H1 (cell line): ENCODE results near the gene TRIM58. TPM values are rescaled to one million over a fixed set of nuclear protein-coding genes. Genes with fewer than 3 reads are reported as not detected.

ENCODE experiments used
- CTCF ChIA-PET: fragments of 300-600 bp; sonication (Branson Sonifier 250); formaldehyde crosslinking; loops from one replicate; lab custom pipeline; 2021; ENCODE audit not compliant: partially characterized antibody; lab: Charles Lee
- POLR2A ChIA-PET: fragments of 300-600 bp; sonication (Branson Sonifier 250); formaldehyde crosslinking; loops from one replicate; lab custom pipeline; 2021; ENCODE audit warnings: inconsistent platforms; ENCODE audit not compliant: partially characterized antibody; lab: Charles Lee
- DNase-seq, 2 experiments: peaks; one replicate each; pipeline versions ENCODE4 v3.0.0 to v3.0.0-alpha.2; 2010 to 2022; ENCODE audit warnings: low spot score in 2 of 2, low read depth in 1 of 2, mixed read lengths in 1 of 2
- FAIRE-seq: peaks from 2 replicates; lab custom pipeline; 2011; peaks lifted over from hg19 to GRCh38; lab: Jason Lieb, UNC
- H2AFZ ChIP-seq: 2 replicates; pipeline ENCODE4 v1.8.1; 2012; ENCODE audit warnings: low read length, inconsistent platforms
- H2AK5ac ChIP-seq: 2 replicates; pipeline ENCODE4 v1.6.1; 2013; ENCODE audit warnings: low read depth, low read length
- H2BK120ac ChIP-seq: replicated peaks from 2 replicates; pipeline ENCODE3; 2013; ENCODE audit warnings: low read depth, low read length, inconsistent platforms
- H2BK12ac ChIP-seq: 2 replicates; pipeline ENCODE4 v1.6.1; 2013; ENCODE audit warnings: low read depth, low read length
- H2BK15ac ChIP-seq: 2 replicates; pipeline ENCODE4 v1.6.1; 2013; ENCODE audit warnings: low read length
- H2BK20ac ChIP-seq: 2 replicates; pipeline ENCODE4 v1.6.1; 2013; ENCODE audit warnings: low read length
- H2BK5ac ChIP-seq: 2 replicates; pipeline ENCODE4 v1.6.1; 2013; ENCODE audit warnings: low read depth, low read length
- H3K14ac ChIP-seq: 2 replicates; pipeline ENCODE4 v1.6.1; 2013; ENCODE audit warnings: inconsistent platforms; ENCODE audit not compliant: insufficient read length
- H3K18ac ChIP-seq: 2 replicates; pipeline ENCODE4 v1.6.1; 2013; ENCODE audit warnings: low read length; ENCODE audit errors: extremely low read depth
- H3K23ac ChIP-seq: 2 replicates; pipeline ENCODE4 v1.6.1; 2013; ENCODE audit warnings: inconsistent platforms; ENCODE audit not compliant: insufficient read length
- H3K23me2 ChIP-seq: 2 replicates; pipeline ENCODE4 v1.6.1; 2013; ENCODE audit warnings: low read depth, low read length
- H3K27ac ChIP-seq: 2 replicates; pipeline ENCODE4 v1.6.1; 2011; ENCODE audit warnings: low read depth, low read length, inconsistent platforms
- H3K27me3 ChIP-seq, 4 experiments: replicated peaks in 1 of 4; 1 replicate in 1 of 4; 2 replicates in 3 of 4; pipeline versions ENCODE4 v1.6.1 to v1.8.1; 2011 to 2013; ENCODE audit warnings: low read length in 3 of 4, mild to moderate bottlenecking in 3 of 4, inconsistent platforms in 2 of 4, mixed read lengths in 2 of 4, moderate library complexity in 1 of 4; ENCODE audit not compliant: control insufficient read depth in 3 of 4, insufficient read depth in 3 of 4; ENCODE audit errors: extremely low read depth in 1 of 4
- H3K36me3 ChIP-seq, 4 experiments: 2 replicates each; pipeline versions ENCODE4 v1.6.1 to v1.8.1; 2011 to 2013; ENCODE audit warnings: mild to moderate bottlenecking in 4 of 4, low read length in 3 of 4, moderate library complexity in 2 of 4, control low read depth in 1 of 4, inconsistent platforms in 1 of 4; ENCODE audit not compliant: insufficient read depth in 4 of 4, control insufficient read depth in 2 of 4
- H3K4ac ChIP-seq: replicated peaks from 2 replicates; pipeline ENCODE3; 2013; ENCODE audit warnings: low read length, low read depth, mixed read lengths, inconsistent platforms; ENCODE audit not compliant: insufficient read length
- H3K4me1 ChIP-seq, 4 experiments: replicated peaks in 1 of 4; 1 replicate in 1 of 4; 2 replicates in 3 of 4; pipeline versions ENCODE4 v1.6.1 to v1.8.1; 2011 to 2013; ENCODE audit warnings: low read length in 3 of 4, inconsistent platforms in 2 of 4, mixed read lengths in 1 of 4; ENCODE audit not compliant: insufficient read depth in 4 of 4, control insufficient read depth in 3 of 4
- H3K4me2 ChIP-seq, 2 experiments: 2 replicates each; pipeline versions ENCODE4 v1.6.1 to v1.8.1; 2011 to 2013; ENCODE audit warnings: low read depth in 2 of 2, low read length in 2 of 2, control low read depth in 1 of 2, inconsistent platforms in 1 of 2, mild to moderate bottlenecking in 1 of 2; ENCODE audit not compliant: insufficient read depth in 1 of 2
- H3K4me3 ChIP-seq, 4 experiments: fragments of 200-600, 300-600 bp in 1 of 4; sonication (generic), shearing (Covaris generic), sonication (Bioruptor Twin) in 1 of 4; 2 replicates each; pipeline versions ENCODE4 v1.5.1 to v1.8.1; 2011 to 2016; ENCODE audit warnings: low read length in 4 of 4, low read depth in 3 of 4, control low read depth in 2 of 4, inconsistent platforms in 2 of 4, mild to moderate bottlenecking in 2 of 4, mixed read lengths in 1 of 4, moderate library complexity in 1 of 4; ENCODE audit not compliant: insufficient read depth in 2 of 4; ENCODE audit errors: extremely low read depth in 1 of 4
- H3K56ac ChIP-seq: replicated peaks from 2 replicates; pipeline ENCODE3; 2013; ENCODE audit warnings: low read depth, mild to moderate bottlenecking, mixed read lengths, low read length, inconsistent platforms; ENCODE audit not compliant: insufficient read length
- H3K79me1 ChIP-seq: 2 replicates; pipeline ENCODE4 v1.6.1; 2013; ENCODE audit warnings: low read depth, low read length, control low read depth
- H3K79me2 ChIP-seq, 2 experiments: 2 replicates each; pipeline versions ENCODE4 v1.6.1 to v1.8.1; 2012 to 2013; ENCODE audit warnings: low read length in 2 of 2, mild to moderate bottlenecking in 2 of 2, inconsistent platforms in 1 of 2; ENCODE audit not compliant: insufficient read depth in 2 of 2, control insufficient read depth in 1 of 2
- H3K9ac ChIP-seq, 4 experiments: replicated peaks in 1 of 4; 1 replicate in 1 of 4; 2 replicates in 3 of 4; pipeline versions ENCODE4 v1.6.1 to v1.8.1; 2011 to 2013; ENCODE audit warnings: low read depth in 3 of 4, low read length in 3 of 4, control low read depth in 2 of 4, mild to moderate bottlenecking in 2 of 4, moderate library complexity in 2 of 4, inconsistent platforms in 1 of 4; ENCODE audit errors: extremely low read depth in 1 of 4
- H3K9me3 ChIP-seq, 2 experiments: 2 replicates each; pipeline versions ENCODE4 v1.6.1 to v1.8.1; 2012 to 2013; ENCODE audit warnings: mild to moderate bottlenecking in 2 of 2, moderate library complexity in 2 of 2, control low read depth in 1 of 2, inconsistent platforms in 1 of 2, low read depth in 1 of 2, low read length in 1 of 2, mixed read lengths in 1 of 2; ENCODE audit not compliant: insufficient read depth in 2 of 2
- H4K20me1 ChIP-seq, 2 experiments: replicated peaks in 1 of 2; 2 replicates each; pipeline versions ENCODE3 to v1.8.1; 2011 to 2013; ENCODE audit warnings: inconsistent platforms in 2 of 2, low read length in 2 of 2, mild to moderate bottlenecking in 1 of 2; ENCODE audit not compliant: insufficient read depth in 2 of 2, control insufficient read depth in 1 of 2
- H4K5ac ChIP-seq: 2 replicates; pipeline ENCODE4 v1.6.1; 2013; ENCODE audit warnings: low read length, low read depth, mixed read lengths, inconsistent platforms; ENCODE audit not compliant: insufficient read length
- H4K8ac ChIP-seq: 2 replicates; pipeline ENCODE4 v1.8.0; 2013; ENCODE audit warnings: mild to moderate bottlenecking, moderate library complexity, low read length, inconsistent platforms; ENCODE audit not compliant: insufficient read depth; ENCODE audit errors: extremely low read depth
- H4K91ac ChIP-seq: replicated peaks from 2 replicates; pipeline ENCODE3; 2013; ENCODE audit warnings: low read length, mixed read lengths, inconsistent platforms; ENCODE audit not compliant: insufficient read length
- ATF3 ChIP-seq: IDR thresholded peaks from 2 replicates; pipeline ENCODE4 v1.6.1; 2011; ENCODE audit warnings: low read depth, mild to moderate bottlenecking, low read length; ENCODE audit not compliant: insufficient read depth
- CHD2 ChIP-seq: IDR thresholded peaks from 2 replicates; pipeline ENCODE4 v1.6.1; 2012; ENCODE audit warnings: low read length, improper control_type of control experiment
- EGR1 ChIP-seq: IDR thresholded peaks from 2 replicates; pipeline ENCODE4 v1.6.1; 2011; ENCODE audit warnings: low read depth, low read length, borderline replicate concordance
- EZH2 ChIP-seq: fragments of 200-600 bp; sonication (generic); IDR thresholded peaks from 2 replicates; pipeline ENCODE4 v1.7.1; 2012; ENCODE audit warnings: low read depth, mild to moderate bottlenecking, moderate library complexity, low read length, inconsistent platforms; ENCODE audit not compliant: severe bottlenecking
- NRF1 ChIP-seq: IDR thresholded peaks from 2 replicates; pipeline ENCODE4 v1.6.1; 2011; ENCODE audit warnings: mild to moderate bottlenecking, low read depth, low read length, improper control_type of control experiment
- SP1 ChIP-seq: IDR thresholded peaks from 2 replicates; pipeline ENCODE4 v1.6.1; 2011; ENCODE audit warnings: low read depth, low read length
- TCF12 ChIP-seq: IDR thresholded peaks from 2 replicates; pipeline ENCODE4 v1.6.1; 2011; ENCODE audit warnings: low read depth, mild to moderate bottlenecking, low read length
- TEAD4 ChIP-seq: IDR thresholded peaks from 2 replicates; pipeline ENCODE4 v1.6.1; 2012; ENCODE audit warnings: low read depth, low read length, inconsistent platforms, mixed read lengths
- USF2 ChIP-seq: IDR thresholded peaks from 2 replicates; pipeline ENCODE4 v1.6.1; 2011; ENCODE audit warnings: low read length, improper control_type of control experiment
- WGBS, 2 experiments: shearing (Covaris generic) in 1 of 2; methylation state at CpG; one replicate each; pipeline versions ENCODE4 v1.1.6 to v1.1.7; 2013 to 2015; ENCODE audit warnings: low lambda C conversion rate in 2 of 2, mixed read lengths in 2 of 2, inconsistent platforms in 1 of 2, low coverage in 1 of 2, missing lambda C conversion rate in 1 of 2; ENCODE audit not compliant: insufficient replicate concordance in 2 of 2, insufficient coverage in 1 of 2, insufficient read length in 1 of 2; ENCODE audit errors: extremely low coverage in 1 of 2, missing lambda C conversion rate in 1 of 2; 5-methylcytosine and 5-hydroxymethylcytosine counted together
- polyA plus RNA-seq, 7 experiments: library from polyadenylated mRNA; depleted of rRNA in 3 of 7; stranded (reverse) in 5 of 7; unstranded in 2 of 7; fragments of >200 nt in 5 of 7; fragments of 200-250 nt in 2 of 7; gene quantifications; 1 replicate in 5 of 7; 2 replicates in 1 of 7; 4 replicates in 1 of 7; pipeline versions ENCODE4 v1.2.1 to v1.2.3, GENCODE V29; 2011 to 2013; ENCODE audit warnings: missing spikeins in 2 of 7, mixed read lengths in 2 of 7
- total RNA-seq: library from RNA; stranded (reverse); fragmentation: NEBNext Ultra II Directional; extraction: Animal tissue kit (Norgen Biotek cat#: 25700); gene quantifications from 2 replicates; pipeline ENCODE4 v1.2.1, GENCODE V29; 2021

Gene TRIM58
- total and polyA plus RNA-seq, 2 of the 8 experiments (the other 6 are each of a cell fraction or from before 2014, with no cell fraction given) = 2.8 TPM; not detected in 1

GRCh38 chr1:247906504-247907047 lies 49.6 kb downstream of the TRIM58 start:
- Histone ChIP-seq H2AFZ (no peak overlapping the region), H2BK5ac (no peak overlapping the region), H3K4me3 (no peak overlapping the region), H3K4me2 (no peak overlapping the region), H3K9ac (no peak overlapping the region), H2BK12ac (no peak overlapping the region), H2AK5ac (no peak overlapping the region), H3K79me2 (no peaks in the 10 kb centered on the region), H3K4me1 (no peaks in the 10 kb centered on the region; a peak in 1 of 7 replicates), H3K36me3 (no peaks in the 10 kb centered on the region), H3K27me3 (no peaks in the 10 kb centered on the region), H2BK15ac (no peak overlapping the region), H3K23ac (no peak overlapping the region), H2BK20ac (no peak overlapping the region), H3K14ac (no peak overlapping the region), H3K79me1 (no peaks in the 10 kb centered on the region), H2BK120ac (no peak overlapping the region), H3K4ac (no peak overlapping the region), H3K23me2 (no peaks in the 10 kb centered on the region), H4K20me1 (no peaks in the 10 kb centered on the region), H4K91ac (no peak overlapping the region), H3K18ac (no peak overlapping the region), H3K27ac (no peak overlapping the region), H4K8ac (no peak overlapping the region), H4K5ac (no peak overlapping the region), H3K9me3 (peaks cover 29 to 62% of the 10 kb centered on the region in 2 experiments), H3K56ac (no peak overlapping the region)
- CTCF ChIA-PET = no interaction called here
- WGBS, 2 experiments = 72% methylated on average over 7 of the region's 7 CpGs; no CpG with 5 or more reads in 1 of the 2 experiments
- no peak for FAIRE-seq
- POLR2A ChIA-PET = no interaction called here
- DNase-seq = no peak
- TF ChIP-seq NRF1 = no peak
- no peak for TF ChIP-seq SP1
- TF ChIP-seq EGR1 = no peak
- no peak for TF ChIP-seq TCF12
- TF ChIP-seq TEAD4 = no peak
- no peak for TF ChIP-seq USF2
- no peak for TF ChIP-seq ATF3
- no peak for TF ChIP-seq EZH2
- no peak for TF ChIP-seq CHD2
